Muscle layer of duodenum (tissue), 2 donors: Measurements from ENCODE around the gene CD300LF.

ENCODE experiments used
- H3K27ac ChIP-seq: one replicate; pipeline ENCODE4 v1.7.0; 2013; ENCODE audit warnings: mild to moderate bottlenecking, low read length
- H3K27me3 ChIP-seq: one replicate; pipeline ENCODE4 v1.7.0; 2013; ENCODE audit warnings: low read depth, mild to moderate bottlenecking, control low read depth, low read length
- H3K36me3 ChIP-seq, 2 donors: one replicate each; pipeline ENCODE4 v1.7.0; 2013; ENCODE audit warnings: low read length in 2 of 2, control low read depth in 1 of 2, mild to moderate bottlenecking in 1 of 2; ENCODE audit not compliant: insufficient read depth in 2 of 2, control insufficient read depth in 1 of 2
- H3K4me1 ChIP-seq, 2 donors: one replicate each; pipeline ENCODE4 v1.7.0; 2013; ENCODE audit warnings: low read length in 2 of 2, mild to moderate bottlenecking in 2 of 2, control low read depth in 1 of 2, moderate library complexity in 1 of 2; ENCODE audit not compliant: insufficient read depth in 2 of 2, control insufficient read depth in 1 of 2
- H3K4me3 ChIP-seq, 2 donors: one replicate each; pipeline ENCODE4 v1.7.0; 2013; ENCODE audit warnings: low read length in 2 of 2, low read depth in 1 of 2, mild to moderate bottlenecking in 1 of 2
- H3K9me3 ChIP-seq, 2 donors: one replicate each; pipeline ENCODE4 v1.7.0; 2013; ENCODE audit warnings: low read length in 2 of 2, control low read depth in 1 of 2, mild to moderate bottlenecking in 1 of 2; ENCODE audit not compliant: control insufficient read depth in 1 of 2
- donor health status: healthy.

CD300LF gene

DNA sequence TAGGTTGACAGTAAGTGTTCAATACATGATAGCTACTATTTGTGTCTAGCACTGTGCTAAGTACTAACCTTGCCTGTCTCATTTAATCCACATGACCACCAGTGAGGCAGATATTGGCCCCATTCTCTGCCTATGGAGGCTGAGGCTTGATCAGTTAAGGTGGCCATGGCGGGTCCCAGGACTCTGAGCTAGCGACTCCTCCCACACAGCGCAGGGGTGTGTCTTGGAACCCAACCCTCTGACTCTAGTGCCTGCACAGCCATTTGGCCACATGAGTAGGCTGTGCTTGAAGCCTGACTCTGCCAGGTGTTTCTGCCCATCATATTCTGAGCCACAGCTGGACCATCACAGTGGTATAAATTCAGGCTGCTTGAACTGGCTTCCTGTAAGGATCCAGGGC lies 42.1 kb upstream of the CD300LF start:
- Histone ChIP-seq H3K27me3 (no peaks in the 10 kb centered on the region), H3K4me1 (peaks cover 22 to 28% of the 10 kb centered on the region in 2 donors), H3K27ac (no peak overlapping the region), H3K36me3 (no peaks in the 10 kb centered on the region), H3K9me3 (no peaks in the 10 kb centered on the region), H3K4me3 (no peak overlapping the region)

DNA sequence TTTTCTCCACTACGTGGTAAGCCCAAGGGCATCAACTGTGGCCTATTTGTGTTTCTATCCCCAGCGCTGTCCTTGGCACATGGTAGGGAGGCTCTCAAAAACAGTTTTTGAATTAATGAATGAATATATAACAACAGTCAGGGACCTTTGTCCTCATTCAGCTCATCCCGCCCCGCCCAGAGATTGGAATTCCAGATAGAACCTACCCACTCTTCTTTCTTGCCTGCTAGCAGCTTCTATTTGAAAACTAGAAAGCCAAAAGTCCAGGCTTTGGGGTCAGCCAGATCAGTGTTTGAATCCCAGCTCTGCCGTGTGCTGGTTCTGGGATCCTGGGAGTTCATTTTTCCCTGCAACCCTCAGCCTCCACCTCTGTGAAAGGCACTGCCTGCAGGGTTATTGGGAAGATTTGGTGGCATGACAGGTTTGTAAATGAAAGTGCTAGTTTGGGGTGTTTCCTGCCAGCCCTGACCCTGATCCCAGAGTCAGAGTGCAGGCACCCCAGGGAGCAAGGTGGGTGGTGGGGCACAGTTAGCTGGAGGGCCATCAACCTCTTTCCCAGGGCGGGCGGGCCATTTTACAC lies 40.2 kb upstream of the CD300LF start:
- H3K27me3 ChIP-seq = no peaks in the 10 kb centered on the region
- H3K9me3 ChIP-seq = no peaks in the 10 kb centered on the region
- peaks cover 4 to 30% of the 10 kb centered on the region in 2 donors for H3K4me1 ChIP-seq
- no peak overlapping the region for H3K27ac ChIP-seq
- H3K36me3 ChIP-seq = no peaks in the 10 kb centered on the region
- no peak overlapping the region for H3K4me3 ChIP-seq

- H3K9me3 ChIP-seq = no peaks in the 10 kb centered on the region
- no peaks in the 10 kb centered on the region for H3K27me3 ChIP-seq
- no peaks in the 10 kb centered on the region for H3K36me3 ChIP-seq
- H3K4me1 ChIP-seq = peaks cover 3 to 30% of the 10 kb centered on the region in 2 donors
- H3K27ac ChIP-seq = no peak overlapping the region
- no peak overlapping the region for H3K4me3 ChIP-seq
These were observed 39.7 kb upstream of the CD300LF start for GRCh38 chr17:74752415-74752814.

DNA sequence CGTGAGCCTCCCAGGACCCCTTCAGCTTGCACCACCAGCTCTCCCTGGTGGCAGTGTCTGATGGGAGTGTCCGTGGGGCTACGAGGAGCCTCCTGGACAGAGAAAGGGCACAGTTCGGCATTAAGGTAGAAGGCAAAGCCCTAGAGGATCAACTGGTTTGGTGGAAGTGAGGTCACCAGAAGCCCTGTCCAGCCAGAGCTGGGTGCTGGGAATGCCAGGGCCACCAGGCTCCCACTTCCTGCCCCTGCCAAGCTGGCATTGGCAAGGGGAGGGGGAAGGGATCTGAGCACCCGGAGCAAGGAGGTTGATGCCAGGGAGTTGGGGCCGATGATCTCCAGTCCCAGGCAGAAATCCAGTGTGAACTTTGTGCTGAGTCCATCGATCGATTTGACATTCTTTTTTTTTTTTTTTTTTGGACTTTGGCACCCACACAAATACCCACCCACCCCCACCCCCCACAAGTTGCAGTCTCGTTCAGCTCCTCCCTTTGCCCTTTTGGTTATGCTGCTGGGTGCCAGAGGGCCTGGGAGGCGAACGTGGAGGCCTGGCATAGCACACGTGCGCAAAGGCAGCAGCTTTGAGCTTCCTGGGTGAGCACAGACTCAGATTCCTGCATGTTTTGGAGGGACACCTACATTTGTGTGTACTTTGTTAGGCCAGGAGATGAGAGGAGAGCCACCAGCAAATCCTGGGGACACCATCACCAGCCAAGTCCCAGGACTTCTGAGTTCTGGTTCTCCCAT lies 37.8 kb upstream of the CD300LF start:
- no peaks in the 10 kb centered on the region for H3K9me3 ChIP-seq
- no peaks in the 10 kb centered on the region for H3K27me3 ChIP-seq
- H3K4me1 ChIP-seq = peaks cover 4 to 28% of the 10 kb centered on the region in 2 donors
- H3K4me3 ChIP-seq = peak overlapping the region; percentile 64 to 92
- H3K27ac ChIP-seq = peak overlapping the region; percentile 87
- no peaks in the 10 kb centered on the region for H3K36me3 ChIP-seq

- no peaks in the 10 kb centered on the region for H3K36me3 ChIP-seq
- no peaks in the 10 kb centered on the region for H3K27me3 ChIP-seq
- H3K9me3 ChIP-seq = no peaks in the 10 kb centered on the region
- H3K4me1 ChIP-seq = peaks cover 4 to 30% of the 10 kb centered on the region in 2 donors
- H3K4me3 ChIP-seq = peak overlapping the region; percentile 64 to 92
- peak overlapping the region; percentile 87 for H3K27ac ChIP-seq
These were observed 37.3 kb upstream of the CD300LF start for GRCh38 chr17:74750039-74750326.

- Histone ChIP-seq H3K4me3 (peak overlapping the region; percentile 64 to 92), H3K27ac (peak overlapping the region; percentile 87), H3K36me3 (no peaks in the 10 kb centered on the region), H3K9me3 (no peaks in the 10 kb centered on the region), H3K27me3 (no peaks in the 10 kb centered on the region), H3K4me1 (peaks cover 4 to 34% of the 10 kb centered on the region in 2 donors)
These were observed 36.7 kb upstream of the CD300LF start for GRCh38 chr17:74749279-74750038.

DNA sequence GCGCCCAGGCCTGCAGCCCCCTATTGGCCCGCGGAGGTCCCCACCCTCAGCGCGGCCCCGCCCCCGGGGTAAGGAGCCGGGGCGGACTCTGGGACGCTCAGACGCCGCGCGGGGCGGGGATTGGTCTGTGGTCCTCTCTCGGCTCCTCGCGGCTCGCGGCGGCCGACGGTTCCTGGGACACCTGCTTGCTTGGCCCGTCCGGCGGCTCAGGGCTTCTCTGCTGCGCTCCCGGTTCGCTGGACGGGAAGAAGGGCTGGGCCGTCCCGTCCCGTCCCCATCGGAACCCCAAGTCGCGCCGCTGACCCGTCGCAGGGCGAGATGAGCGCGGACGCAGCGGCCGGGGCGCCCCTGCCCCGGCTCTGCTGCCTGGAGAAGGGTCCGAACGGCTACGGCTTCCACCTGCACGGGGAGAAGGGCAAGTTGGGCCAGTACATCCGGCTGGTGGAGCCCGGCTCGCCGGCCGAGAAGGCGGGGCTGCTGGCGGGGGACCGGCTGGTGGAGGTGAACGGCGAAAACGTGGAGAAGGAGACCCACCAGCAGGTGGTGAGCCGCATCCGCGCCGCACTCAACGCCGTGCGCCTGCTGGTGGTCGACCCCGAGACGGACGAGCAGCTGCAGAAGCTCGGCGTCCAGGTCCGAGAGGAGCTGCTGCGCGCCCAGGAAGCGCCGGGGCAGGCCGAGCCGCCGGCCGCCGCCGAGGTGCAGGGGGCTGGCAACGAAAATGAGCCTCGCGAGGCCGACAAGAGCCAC lies 36.0 kb upstream of the CD300LF start, which contains the start of gene NHERF1:
NHERF1 (plus strand) TSS at position 100 of the 750 bp plus-strand sequence; CDS start at position 319, 219 bp downstream.
- H3K4me1 ChIP-seq = peaks cover 4 to 34% of the 10 kb centered on the region in 2 donors
- peak within 1 kb of the TSS; percentile 87 for H3K27ac ChIP-seq
- no peaks in the 10 kb centered on the region for H3K36me3 ChIP-seq
- H3K27me3 ChIP-seq = no peaks in the 10 kb centered on the region
- peak within 1 kb of the TSS; percentile 64 to 92 for H3K4me3 ChIP-seq
- H3K9me3 ChIP-seq = no peaks in the 10 kb centered on the region

DNA sequence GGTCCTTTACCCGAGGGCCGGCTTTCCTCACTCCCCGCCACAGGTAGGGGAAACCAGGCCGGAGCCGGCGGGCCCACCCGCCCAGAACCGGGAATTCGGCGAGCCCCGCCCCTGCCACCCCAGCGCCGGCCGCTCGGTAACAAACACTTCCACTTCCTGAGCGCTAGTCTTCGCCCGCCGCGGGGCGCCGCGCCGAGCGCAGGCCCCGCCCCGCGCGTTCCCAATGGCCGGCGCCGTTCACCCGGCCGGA lies 35.5 kb upstream of the CD300LF start:
- Histone ChIP-seq H3K36me3 (no peaks in the 10 kb centered on the region), H3K9me3 (no peaks in the 10 kb centered on the region), H3K4me1 (peaks cover 4 to 35% of the 10 kb centered on the region in 2 donors), H3K27me3 (no peaks in the 10 kb centered on the region), H3K27ac (no peak overlapping the region), H3K4me3 (peak overlapping the region in 1 of 2 donors; percentile 92)

GRCh38 chr17:74746922-74747321 lies 34.2 kb upstream of the CD300LF start:
- H3K4me1 ChIP-seq = peaks cover 4 to 39% of the 10 kb centered on the region in 2 donors

GRCh38 chr17:74746376-74746775 lies 33.7 kb upstream of the CD300LF start:
- no peak overlapping the region for H3K4me3 ChIP-seq
- no peaks in the 10 kb centered on the region for H3K9me3 ChIP-seq
- peaks cover 4 to 39% of the 10 kb centered on the region in 2 donors for H3K4me1 ChIP-seq
- H3K36me3 ChIP-seq = no peaks in the 10 kb centered on the region
- H3K27ac ChIP-seq = no peak overlapping the region
- H3K27me3 ChIP-seq = no peaks in the 10 kb centered on the region

More at GRCh38 chr17:74746922-74747321, 34.2 kb upstream of the CD300LF start:
- Histone ChIP-seq H3K9me3 (no peaks in the 10 kb centered on the region), H3K4me3 (no peak overlapping the region), H3K27me3 (no peaks in the 10 kb centered on the region), H3K27ac (no peak overlapping the region), H3K36me3 (no peaks in the 10 kb centered on the region)

GRCh38 chr17:74745548-74746177 lies 32.9 kb upstream of the CD300LF start:
- Histone ChIP-seq H3K9me3 (no peaks in the 10 kb centered on the region), H3K4me3 (no peak overlapping the region), H3K27ac (no peak overlapping the region), H3K27me3 (peaks cover 4% of the 10 kb centered on the region), H3K36me3 (no peaks in the 10 kb centered on the region), H3K4me1 (peaks cover 4 to 39% of the 10 kb centered on the region in 2 donors)
